CD14-positive monocyte (primary cell): ENCODE data around the gene FBXO2. TPM values are rescaled to one million over a fixed set of nuclear protein-coding genes. Genes with fewer than 3 reads are reported as not detected.

Experiments
- DNase-seq, 3 donors: peaks; one replicate each; pipeline ENCODE4 v3.0.0-alpha.2; 2011 to 2022
- H2AFZ ChIP-seq: 2 replicates; pipeline ENCODE4 v1.6.0; 2012; ENCODE audit warnings: mild to moderate bottlenecking, low read depth, low read length, inconsistent platforms; ENCODE audit not compliant: insufficient read depth, poor library complexity, severe bottlenecking
- H3K27ac ChIP-seq, 2 donors: 1 replicate in 1 of 2; 2 replicates in 1 of 2; pipeline ENCODE4 v1.5.1; 2012 to 2013; ENCODE audit warnings: low read length in 2 of 2, control low read depth in 1 of 2, inconsistent platforms in 1 of 2, low read depth in 1 of 2, mild to moderate bottlenecking in 1 of 2
- H3K27me3 ChIP-seq, 2 donors: one replicate each; pipeline versions ENCODE4 v1.6.0 to v1.6.1; 2011 to 2013; ENCODE audit warnings: low read length in 2 of 2; ENCODE audit not compliant: control insufficient read depth in 2 of 2, insufficient read depth in 2 of 2
- H3K36me3 ChIP-seq, 2 donors: replicated peaks in 1 of 2; 1 replicate in 1 of 2; 2 replicates in 1 of 2; pipeline versions ENCODE4 v1.5.1 to v1.6.1; 2012 to 2013; ENCODE audit warnings: low read length in 2 of 2, control low read depth in 1 of 2, inconsistent platforms in 1 of 2, mild to moderate bottlenecking in 1 of 2; ENCODE audit not compliant: insufficient read depth in 2 of 2, control insufficient read depth in 1 of 2
- H3K4me1 ChIP-seq, 2 donors: 1 replicate in 1 of 2; 2 replicates in 1 of 2; pipeline versions ENCODE4 v1.5.1 to v1.6.1; 2012 to 2013; ENCODE audit warnings: low read length in 2 of 2, control low read depth in 1 of 2, inconsistent platforms in 1 of 2, mild to moderate bottlenecking in 1 of 2, moderate library complexity in 1 of 2; ENCODE audit not compliant: insufficient read depth in 2 of 2, control insufficient read depth in 1 of 2
- H3K4me2 ChIP-seq: replicated peaks from 2 replicates; pipeline ENCODE3; 2012; ENCODE audit warnings: low read length, moderate library complexity, mild to moderate bottlenecking; ENCODE audit not compliant: poor library complexity, severe bottlenecking; ENCODE audit errors: extremely low read depth
- H3K4me3 ChIP-seq, 3 experiments: fragments of 200-600 bp in 1 of 3; sonication (generic) in 1 of 3; replicated peaks in 1 of 3; 1 replicate in 2 of 3; 2 replicates in 1 of 3; pipeline ENCODE4 v1.5.1; 2011 to 2013; ENCODE audit warnings: low read length in 3 of 3, mild to moderate bottlenecking in 3 of 3, control low read depth in 2 of 3, low read depth in 2 of 3, inconsistent platforms in 1 of 3, moderate library complexity in 1 of 3
- H3K79me2 ChIP-seq: 2 replicates; pipeline ENCODE4 v1.6.0; 2012; ENCODE audit warnings: mild to moderate bottlenecking, control low read depth, inconsistent platforms, low read length, moderate library complexity; ENCODE audit not compliant: insufficient read depth
- H3K9ac ChIP-seq: 2 replicates; pipeline ENCODE4 v1.6.0; 2017; ENCODE audit warnings: low read length, mild to moderate bottlenecking; ENCODE audit not compliant: insufficient read depth, poor library complexity, severe bottlenecking
- H3K9me3 ChIP-seq, 2 donors: replicated peaks in 1 of 2; 1 replicate in 1 of 2; 2 replicates in 1 of 2; pipeline versions ENCODE4 v1.5.1 to v1.6.1; 2012 to 2013; ENCODE audit warnings: low read length in 2 of 2, control low read depth in 1 of 2; ENCODE audit not compliant: control insufficient read depth in 1 of 2, insufficient read depth in 1 of 2
- H4K20me1 ChIP-seq: 2 replicates; pipeline ENCODE4 v1.6.0; 2012; ENCODE audit warnings: mild to moderate bottlenecking, low read length, control low read depth, moderate library complexity; ENCODE audit not compliant: insufficient read depth
- H3K27ac Mint-ChIP-seq, 7 donors: one replicate each; pipeline ENCODE4 v1.8.0; 2020; ENCODE audit warnings: mild to moderate bottlenecking in 7 of 7, mixed read lengths in 7 of 7, moderate library complexity in 6 of 7, inconsistent platforms in 2 of 7
- H3K27me3 Mint-ChIP-seq, 3 donors: one replicate each; pipeline ENCODE4 v1.8.0; 2021 to 2022; ENCODE audit warnings: low read depth in 3 of 3, mild to moderate bottlenecking in 3 of 3, mixed read lengths in 3 of 3, moderate library complexity in 3 of 3, inconsistent platforms in 1 of 3
- H3K36me3 Mint-ChIP-seq, 2 donors: one replicate each; pipeline ENCODE4 v1.8.0; 2020; ENCODE audit warnings: mixed read lengths in 2 of 2, inconsistent platforms in 1 of 2, mild to moderate bottlenecking in 1 of 2
- H3K4me1 Mint-ChIP-seq: one replicate; pipeline ENCODE4 v1.8.0; 2020; ENCODE audit warnings: mild to moderate bottlenecking, mixed read lengths
- H3K4me3 Mint-ChIP-seq, 2 donors: one replicate each; pipeline ENCODE4 v1.8.0; 2020; ENCODE audit warnings: mild to moderate bottlenecking in 2 of 2, mixed read lengths in 2 of 2, moderate library complexity in 1 of 2
- H3K9me3 Mint-ChIP-seq, 7 donors: one replicate each; pipeline ENCODE4 v1.8.0; 2020 to 2022; ENCODE audit warnings: mixed read lengths in 7 of 7, mild to moderate bottlenecking in 6 of 7, moderate library complexity in 6 of 7, inconsistent platforms in 2 of 7
- WGBS: methylation state at CpG from one replicate; pipeline ENCODE4 v1.1.5; 2013; ENCODE audit warnings: missing lambda C conversion rate; ENCODE audit not compliant: insufficient coverage; 5-methylcytosine and 5-hydroxymethylcytosine counted together
- intact Hi-C, 2 donors: fragments of 100-400 bp; cut with micrococcal nuclease; formaldehyde crosslinking; loops; one replicate each; pipeline versions ENCODE4 v1.15.0 to v1.15.1; 2023
- polyA plus RNA-seq, 3 donors: library from polyadenylated mRNA; depleted of rRNA in 1 of 3; unstranded in 2 of 3; stranded (reverse) in 1 of 3; fragments of 300-500 nt in 2 of 3; fragments of >200 nt in 1 of 3; fragmentation: Illumina TruSeq in 2 of 3; gene quantifications; 1 replicate in 2 of 3; 2 replicates in 1 of 3; pipeline ENCODE4 v1.2.3, GENCODE V29; 2012 to 2021
- TF ChIP-seq, protein P1 (sequence below): fragments of 200-600 bp; IDR thresholded peaks from one replicate; pipeline ENCODE4 v1.8.0; 2022; ENCODE audit warnings: antibody characterized with exemption, mild to moderate bottlenecking

FBXO2 gene
- polyA plus RNA-seq, 3 donors = 0.08 TPM; not detected in 2

DNA sequence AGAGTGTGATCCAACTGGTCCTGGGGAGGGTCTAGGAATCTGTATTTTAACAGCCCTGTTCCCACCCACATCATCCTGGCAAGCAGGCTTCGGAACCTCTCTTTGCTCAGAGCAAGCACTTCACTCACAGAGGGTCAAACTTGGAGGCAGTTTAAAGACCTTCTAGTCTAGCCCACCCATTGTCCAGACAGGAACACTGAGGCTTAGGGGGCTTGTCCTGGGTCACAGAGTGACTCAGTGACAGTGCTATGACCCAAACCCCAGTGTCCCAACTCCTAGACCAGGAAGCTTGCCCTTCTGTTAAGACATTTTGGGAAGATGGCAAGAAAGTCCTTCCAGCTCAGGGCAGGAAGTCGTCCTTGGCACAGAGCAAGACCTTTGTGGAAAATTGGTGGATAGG lies 36.5 kb downstream of the FBXO2 start:
- H3K4me1 Mint-ChIP-seq = no peaks in the 10 kb centered on the region
- Histone ChIP-seq H3K4me3 (no peak overlapping the region), H3K9me3 (no peaks in the 10 kb centered on the region), H3K79me2 (no peaks in the 10 kb centered on the region), H4K20me1 (no peaks in the 10 kb centered on the region), H3K27me3 (no peaks in the 10 kb centered on the region), H3K36me3 (no peaks in the 10 kb centered on the region), H3K4me2 (no peak overlapping the region), H3K27ac (no peak overlapping the region), H2AFZ (no peak overlapping the region), H3K9ac (no peak overlapping the region), H3K4me1 (no peaks in the 10 kb centered on the region)
- no peaks in the 10 kb centered on the region for H3K36me3 Mint-ChIP-seq
- peaks cover 1 to 13% (median 3%) of the 10 kb centered on the region in 3 donors for H3K27me3 Mint-ChIP-seq
- TF ChIP-seq, protein P1, sequence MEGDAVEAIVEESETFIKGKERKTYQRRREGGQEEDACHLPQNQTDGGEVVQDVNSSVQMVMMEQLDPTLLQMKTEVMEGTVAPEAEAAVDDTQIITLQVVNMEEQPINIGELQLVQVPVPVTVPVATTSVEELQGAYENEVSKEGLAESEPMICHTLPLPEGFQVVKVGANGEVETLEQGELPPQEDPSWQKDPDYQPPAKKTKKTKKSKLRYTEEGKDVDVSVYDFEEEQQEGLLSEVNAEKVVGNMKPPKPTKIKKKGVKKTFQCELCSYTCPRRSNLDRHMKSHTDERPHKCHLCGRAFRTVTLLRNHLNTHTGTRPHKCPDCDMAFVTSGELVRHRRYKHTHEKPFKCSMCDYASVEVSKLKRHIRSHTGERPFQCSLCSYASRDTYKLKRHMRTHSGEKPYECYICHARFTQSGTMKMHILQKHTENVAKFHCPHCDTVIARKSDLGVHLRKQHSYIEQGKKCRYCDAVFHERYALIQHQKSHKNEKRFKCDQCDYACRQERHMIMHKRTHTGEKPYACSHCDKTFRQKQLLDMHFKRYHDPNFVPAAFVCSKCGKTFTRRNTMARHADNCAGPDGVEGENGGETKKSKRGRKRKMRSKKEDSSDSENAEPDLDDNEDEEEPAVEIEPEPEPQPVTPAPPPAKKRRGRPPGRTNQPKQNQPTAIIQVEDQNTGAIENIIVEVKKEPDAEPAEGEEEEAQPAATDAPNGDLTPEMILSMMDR = no peak
- no peak overlapping the region for H3K4me3 Mint-ChIP-seq
- peak overlapping the region in 1 of 7 donors; percentile 4 for H3K27ac Mint-ChIP-seq
- DNase-seq = no peak
- H3K9me3 Mint-ChIP-seq = no peaks in the 10 kb centered on the region
- intact Hi-C loops = no loop called here
- WGBS = no CpG with 5 or more reads among the region's 2 CpGs

DNA sequence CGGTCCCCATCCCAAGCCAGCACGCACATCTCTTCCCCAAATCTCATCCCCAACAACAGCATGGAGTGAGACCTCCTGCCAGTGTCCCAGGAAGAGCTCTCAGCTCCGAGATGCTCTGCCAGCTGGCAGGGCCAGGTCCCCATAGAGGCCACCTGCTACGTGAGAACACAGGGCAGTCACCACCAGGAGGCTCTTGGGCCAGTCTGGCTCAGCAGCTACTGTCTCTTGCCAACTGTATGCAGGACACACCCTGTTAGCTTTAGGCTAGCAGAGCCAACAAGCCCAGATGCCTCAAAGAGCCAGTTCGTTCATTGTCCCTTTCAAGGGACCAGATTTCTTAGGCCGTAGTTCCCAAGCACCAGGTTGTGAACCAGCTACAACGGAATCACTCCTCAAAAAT lies 36.9 kb downstream of the FBXO2 start:
- H3K9ac ChIP-seq = no peak overlapping the region
- H4K20me1 ChIP-seq = no peaks in the 10 kb centered on the region
- H3K36me3 ChIP-seq = no peaks in the 10 kb centered on the region
- Mint-ChIP-seq H3K9me3 (no peaks in the 10 kb centered on the region), H3K27ac (no peak overlapping the region), H3K4me1 (no peaks in the 10 kb centered on the region), H3K27me3 (peaks cover 1 to 13% (median 3%) of the 10 kb centered on the region in 3 donors), H3K36me3 (no peaks in the 10 kb centered on the region), H3K4me3 (no peak overlapping the region)
- no peak overlapping the region for H3K4me2 ChIP-seq
- DNase-seq = no peak
- H3K4me1 ChIP-seq = no peaks in the 10 kb centered on the region
- 75% methylated on average over 6 of the region's 7 CpGs for WGBS
- H3K27me3 ChIP-seq = no peaks in the 10 kb centered on the region
- no peak overlapping the region for H2AFZ ChIP-seq
- no peaks in the 10 kb centered on the region for H3K9me3 ChIP-seq
- no peak overlapping the region for H3K4me3 ChIP-seq
- no peak overlapping the region for H3K27ac ChIP-seq
- intact Hi-C loops = no loop called here
- TF ChIP-seq, protein P1 = no peak
- H3K79me2 ChIP-seq = no peaks in the 10 kb centered on the region
